Measurements from ENCODE around the gene HIVEP3.

HIVEP3 gene

GRCh38 chr1:41621256-41621655 lies 297.5 kb downstream of the HIVEP3 start:
- H3K4me3 ChIP-seq, result no peak overlapping the region
- DNase-seq (ENCODE audit: low read depth, low spot score), result no peak
- H3K9me3 ChIP-seq (ENCODE audit: low read depth, low read length), result no peaks in the 10 kb centered on the region
- no peaks in the 10 kb centered on the region for H3K36me3 ChIP-seq (ENCODE audit: insufficient read depth, low read length)
- H3K9ac ChIP-seq (ENCODE audit: insufficient read length), result no peak overlapping the region
- H3K27ac ChIP-seq, result no peak overlapping the region
- TF ChIP-seq FOXP2 (optimal IDR thresholded peaks at IDR 0.05; ENCODE audit: control extremely low read depth, extremely low read length, insufficient read depth), result no peak
- no peak for TF ChIP-seq EZH2 (IDR thresholded peaks at IDR 0.05)
- TF ChIP-seq POLR2AphosphoS5 (IDR thresholded peaks at IDR 0.05; ENCODE audit: borderline replicate concordance, low read depth, low read length), result no peak

DNA sequence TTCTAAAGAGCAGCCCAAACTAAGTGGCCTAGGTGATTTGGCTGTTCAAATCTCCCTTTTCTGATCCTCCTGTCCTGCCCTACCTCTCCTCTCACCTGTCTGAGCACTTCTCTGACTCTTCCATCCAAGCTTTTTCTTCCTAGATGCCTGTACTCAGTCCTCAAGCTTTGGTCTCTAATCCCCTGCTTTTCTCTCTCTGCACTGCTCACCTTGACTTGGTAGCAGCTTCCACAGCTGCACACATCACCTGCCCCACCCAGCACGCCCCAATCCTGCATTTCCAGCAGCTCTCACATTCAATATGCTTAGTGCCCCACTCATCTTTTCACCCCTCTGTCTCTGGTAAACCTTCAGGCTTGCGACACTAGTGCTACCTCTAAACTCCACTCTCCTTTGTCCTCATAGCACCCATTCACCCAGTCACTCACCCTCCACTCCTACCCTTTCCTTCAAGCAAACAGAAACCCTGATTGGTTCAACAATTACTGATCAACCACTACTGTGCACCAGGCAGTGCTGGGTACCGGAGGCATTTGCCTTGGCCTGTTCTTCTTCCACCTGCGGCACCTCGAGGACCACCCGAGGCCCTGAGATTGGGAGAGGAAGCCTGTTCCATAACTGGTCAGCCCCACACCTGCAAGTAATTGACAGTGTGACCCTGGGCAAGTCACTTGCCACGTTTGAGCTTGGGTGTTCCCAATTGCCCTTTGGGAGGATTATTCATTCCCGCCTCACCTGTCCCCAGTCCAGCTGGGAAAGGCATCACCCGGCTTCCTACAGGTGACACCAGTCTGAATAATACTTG lies 298.2 kb downstream of the HIVEP3 start:
- TF ChIP-seq FOXP2 (optimal IDR thresholded peaks at IDR 0.05; ENCODE audit: control extremely low read depth, extremely low read length, insufficient read depth) (no peak), POLR2AphosphoS5 (IDR thresholded peaks at IDR 0.05; ENCODE audit: borderline replicate concordance, low read depth, low read length) (no peak), EZH2 (IDR thresholded peaks at IDR 0.05) (no peak)

GRCh38 chr1:41619511-41620364 lies 299.0 kb downstream of the HIVEP3 start:
- no peak overlapping the region for H3K9ac ChIP-seq (ENCODE audit: insufficient read length)
- no peaks in the 10 kb centered on the region for H3K9me3 ChIP-seq (ENCODE audit: low read depth, low read length)
- no peak overlapping the region for H3K27ac ChIP-seq
- no peak overlapping the region for H3K4me3 ChIP-seq
- TF ChIP-seq POLR2AphosphoS5 (IDR thresholded peaks at IDR 0.05; ENCODE audit: borderline replicate concordance, low read depth, low read length) (no peak), FOXP2 (optimal IDR thresholded peaks at IDR 0.05; ENCODE audit: control extremely low read depth, extremely low read length, insufficient read depth) (no peak), EZH2 (IDR thresholded peaks at IDR 0.05) (no peak)
- DNase-seq (ENCODE audit: low read depth, low spot score), result no peak
- no peaks in the 10 kb centered on the region for H3K36me3 ChIP-seq (ENCODE audit: insufficient read depth, low read length)

More for the DNA sequence above, 298.2 kb downstream of the HIVEP3 start:
- no peak for DNase-seq (ENCODE audit: low read depth, low spot score)
- Histone ChIP-seq H3K36me3 (ENCODE audit: insufficient read depth, low read length) (no peaks in the 10 kb centered on the region), H3K4me3 (no peak overlapping the region), H3K27ac (no peak overlapping the region), H3K9ac (ENCODE audit: insufficient read length) (no peak overlapping the region), H3K9me3 (ENCODE audit: low read depth, low read length) (no peaks in the 10 kb centered on the region)

DNA sequence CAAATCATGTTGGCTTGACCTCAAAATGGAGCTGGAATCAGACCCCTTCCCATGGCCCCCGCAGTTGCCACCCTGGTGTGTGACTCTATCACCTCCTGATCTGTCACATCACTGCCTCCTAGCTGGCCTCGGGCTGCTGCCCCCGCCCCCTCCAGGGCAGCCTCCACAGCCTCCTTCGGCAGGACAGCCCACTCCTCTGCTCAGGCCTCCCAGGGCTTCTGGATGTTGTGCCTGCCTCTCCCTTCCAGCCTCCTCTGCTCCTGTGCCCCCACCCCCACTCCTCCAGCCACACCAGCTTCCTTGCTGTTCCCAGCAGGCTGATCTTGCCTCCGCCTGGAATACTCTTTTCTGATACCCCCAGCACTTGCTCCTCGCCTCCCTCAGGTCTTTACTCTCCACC lies 299.9 kb downstream of the HIVEP3 start:
- TF ChIP-seq POLR2AphosphoS5 (IDR thresholded peaks at IDR 0.05; ENCODE audit: borderline replicate concordance, low read depth, low read length), result no peak
- no peak for TF ChIP-seq EZH2 (IDR thresholded peaks at IDR 0.05)
- TF ChIP-seq FOXP2 (optimal IDR thresholded peaks at IDR 0.05; ENCODE audit: control extremely low read depth, extremely low read length, insufficient read depth), result no peak

DNA sequence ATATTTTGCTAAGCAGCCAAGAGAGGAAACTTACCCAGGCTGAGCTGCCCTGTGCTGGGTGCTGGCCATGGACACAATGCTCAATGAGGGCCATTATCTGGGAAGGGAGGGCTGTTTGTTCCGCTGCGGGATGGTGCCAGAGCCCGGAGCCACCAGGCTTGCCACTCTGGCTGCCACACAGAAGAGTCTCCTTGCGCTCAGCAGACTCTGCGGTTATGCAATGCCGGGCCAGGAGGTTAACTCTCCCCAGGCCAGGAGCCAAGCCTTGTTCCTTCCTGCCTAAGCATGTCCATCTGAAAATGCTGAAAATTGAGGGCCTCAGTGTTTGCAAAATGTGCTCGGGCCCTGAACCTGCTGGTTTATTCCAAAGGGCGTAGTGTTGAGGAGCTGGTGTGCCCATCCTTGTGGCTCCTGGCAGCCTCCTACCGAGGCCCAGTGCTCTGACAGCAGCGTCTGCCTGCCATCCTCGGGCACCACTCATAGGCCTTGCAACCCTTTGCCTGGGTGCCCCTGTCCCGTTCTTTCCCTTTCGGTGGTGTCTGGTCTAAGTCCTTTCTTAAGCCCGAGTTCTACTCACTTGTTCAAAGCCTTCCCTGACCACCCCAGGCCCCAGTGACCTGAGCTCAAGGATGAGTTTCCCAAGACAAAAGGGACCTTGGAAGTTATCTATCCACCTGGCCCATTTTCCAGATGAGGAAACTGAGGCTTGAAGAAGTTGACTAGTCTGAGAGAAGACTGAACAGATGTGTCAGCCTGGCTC lies 300.5 kb downstream of the HIVEP3 start:
- TF ChIP-seq FOXP2 (optimal IDR thresholded peaks at IDR 0.05; ENCODE audit: control extremely low read depth, extremely low read length, insufficient read depth) (no peak), EZH2 (IDR thresholded peaks at IDR 0.05) (no peak), POLR2AphosphoS5 (IDR thresholded peaks at IDR 0.05; ENCODE audit: borderline replicate concordance, low read depth, low read length) (no peak)
- Histone ChIP-seq H3K4me3 (no peak overlapping the region), H3K36me3 (ENCODE audit: insufficient read depth, low read length) (no peaks in the 10 kb centered on the region), H3K9me3 (ENCODE audit: low read depth, low read length) (no peaks in the 10 kb centered on the region), H3K27ac (no peak overlapping the region), H3K9ac (ENCODE audit: insufficient read length) (no peak overlapping the region)
- no peak for DNase-seq (ENCODE audit: low read depth, low spot score)

More for the DNA sequence above, 299.9 kb downstream of the HIVEP3 start:
- no peaks in the 10 kb centered on the region for H3K9me3 ChIP-seq (ENCODE audit: low read depth, low read length)
- no peak overlapping the region for H3K9ac ChIP-seq (ENCODE audit: insufficient read length)
- H3K27ac ChIP-seq, result no peak overlapping the region
- DNase-seq (ENCODE audit: low read depth, low spot score), result no peak
- no peaks in the 10 kb centered on the region for H3K36me3 ChIP-seq (ENCODE audit: insufficient read depth, low read length)
- H3K4me3 ChIP-seq, result no peak overlapping the region

GRCh38 chr1:41617336-41617735 lies 301.4 kb downstream of the HIVEP3 start:
- no peaks in the 10 kb centered on the region for H3K9me3 ChIP-seq (ENCODE audit: low read depth, low read length)
- H3K27ac ChIP-seq, result no peak overlapping the region
- TF ChIP-seq FOXP2 (optimal IDR thresholded peaks at IDR 0.05; ENCODE audit: control extremely low read depth, extremely low read length, insufficient read depth), result no peak
- TF ChIP-seq POLR2AphosphoS5 (IDR thresholded peaks at IDR 0.05; ENCODE audit: borderline replicate concordance, low read depth, low read length), result no peak
- no peak for TF ChIP-seq EZH2 (IDR thresholded peaks at IDR 0.05)
- no peak overlapping the region for H3K4me3 ChIP-seq
- no peaks in the 10 kb centered on the region for H3K36me3 ChIP-seq (ENCODE audit: insufficient read depth, low read length)
- H3K9ac ChIP-seq (ENCODE audit: insufficient read length), result no peak overlapping the region
- no peak for DNase-seq (ENCODE audit: low read depth, low spot score)

- Histone ChIP-seq H3K27ac (no peak overlapping the region), H3K9ac (ENCODE audit: insufficient read length) (no peak overlapping the region), H3K4me3 (no peak overlapping the region), H3K36me3 (ENCODE audit: insufficient read depth, low read length) (no peaks in the 10 kb centered on the region), H3K9me3 (ENCODE audit: low read depth, low read length) (no peaks in the 10 kb centered on the region)
- TF ChIP-seq EZH2 (IDR thresholded peaks at IDR 0.05) (no peak), POLR2AphosphoS5 (IDR thresholded peaks at IDR 0.05; ENCODE audit: borderline replicate concordance, low read depth, low read length) (no peak), FOXP2 (optimal IDR thresholded peaks at IDR 0.05; ENCODE audit: control extremely low read depth, extremely low read length, insufficient read depth) (no peak)
- DNase-seq (ENCODE audit: low read depth, low spot score), result no peak
These were observed 302.2 kb downstream of the HIVEP3 start for GRCh38 chr1:41616563-41616962.

DNA sequence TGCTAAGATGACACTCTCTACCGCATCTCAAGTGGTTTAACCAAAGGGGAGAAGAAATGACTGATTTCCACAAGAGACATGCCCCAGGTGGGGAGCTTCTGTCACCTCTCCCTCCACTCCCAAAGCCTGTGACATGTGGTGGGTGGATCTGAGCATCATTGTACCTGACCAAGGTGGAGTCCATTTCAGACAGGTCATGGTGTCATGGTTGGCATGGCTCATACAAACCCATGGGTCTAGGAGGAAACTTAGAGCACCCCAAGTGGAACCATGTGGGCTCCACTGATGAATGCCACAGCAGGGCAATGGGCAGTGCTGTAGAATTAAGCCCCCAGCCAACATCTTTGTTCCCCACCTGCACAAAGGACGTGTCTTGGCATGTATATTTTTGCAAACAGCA lies 302.7 kb downstream of the HIVEP3 start:
- H3K9ac ChIP-seq (ENCODE audit: insufficient read length), result no peak overlapping the region
- H3K4me3 ChIP-seq, result no peak overlapping the region
- no peaks in the 10 kb centered on the region for H3K36me3 ChIP-seq (ENCODE audit: insufficient read depth, low read length)
- TF ChIP-seq EZH2 (IDR thresholded peaks at IDR 0.05), result no peak
- TF ChIP-seq POLR2AphosphoS5 (IDR thresholded peaks at IDR 0.05; ENCODE audit: borderline replicate concordance, low read depth, low read length), result no peak
- no peak for TF ChIP-seq FOXP2 (optimal IDR thresholded peaks at IDR 0.05; ENCODE audit: control extremely low read depth, extremely low read length, insufficient read depth)
- no peak for DNase-seq (ENCODE audit: low read depth, low spot score)
- no peak overlapping the region for H3K27ac ChIP-seq
- H3K9me3 ChIP-seq (ENCODE audit: low read depth, low read length), result no peaks in the 10 kb centered on the region
